Stimulated activated CD4-positive, alpha-beta T cell treated with anti-CD3 and anti-CD28 coated beads, Interleukin-4, amount 100 ng/mL, for 4 hours (primary cell): ENCODE measurements around the gene CDC45.
A peak's percentile ranks its signal among the peaks of the same experiment; 100 is the strongest.

ENCODE experiments used
- DNase-seq, 2 experiments: peaks; one replicate each; pipeline ENCODE4 v3.0.0-alpha.2; 2020

CDC45 gene

DNA sequence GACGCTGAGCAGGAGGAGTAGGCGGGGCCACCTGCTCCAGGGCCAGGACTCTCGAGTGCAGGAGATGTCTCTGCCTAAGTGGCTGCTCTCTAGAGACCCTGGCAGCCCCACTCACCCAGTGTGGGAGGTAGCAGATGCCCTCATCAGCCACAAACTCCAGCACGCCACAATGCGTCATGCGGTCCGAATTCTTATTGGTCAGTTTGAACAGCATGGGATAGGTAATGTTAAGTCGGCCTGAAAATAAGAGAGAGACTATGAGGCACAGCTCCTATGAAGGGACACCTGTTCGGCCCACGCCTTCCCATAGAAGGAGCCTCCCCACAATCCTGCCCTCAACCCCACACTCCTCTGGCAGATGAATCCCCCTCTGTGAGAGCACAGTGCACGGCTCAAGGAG lies 8.1 kb upstream of the CDC45 start:
- DNase-seq = no peak

DNA sequence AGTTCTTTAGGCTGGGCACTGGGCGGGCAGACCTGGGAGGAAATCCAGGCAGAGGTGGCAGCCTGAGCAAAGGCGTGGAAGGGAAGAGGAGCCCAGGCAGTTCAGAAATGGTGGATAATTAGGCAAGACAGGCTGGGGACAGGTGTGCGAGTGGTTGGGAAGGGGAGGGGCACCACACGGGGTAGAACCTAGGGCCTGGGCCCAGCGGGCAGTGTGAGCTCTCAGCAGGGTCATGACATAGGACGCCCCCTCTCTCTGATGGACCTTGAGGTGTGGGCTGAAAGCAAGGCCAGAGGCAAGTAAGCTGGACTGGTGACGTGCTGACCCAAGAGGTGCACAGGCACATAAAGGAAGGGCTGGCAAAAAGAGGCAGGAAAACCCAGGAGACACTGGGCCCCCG lies 7.5 kb upstream of the CDC45 start:
- no peak for DNase-seq

DNA sequence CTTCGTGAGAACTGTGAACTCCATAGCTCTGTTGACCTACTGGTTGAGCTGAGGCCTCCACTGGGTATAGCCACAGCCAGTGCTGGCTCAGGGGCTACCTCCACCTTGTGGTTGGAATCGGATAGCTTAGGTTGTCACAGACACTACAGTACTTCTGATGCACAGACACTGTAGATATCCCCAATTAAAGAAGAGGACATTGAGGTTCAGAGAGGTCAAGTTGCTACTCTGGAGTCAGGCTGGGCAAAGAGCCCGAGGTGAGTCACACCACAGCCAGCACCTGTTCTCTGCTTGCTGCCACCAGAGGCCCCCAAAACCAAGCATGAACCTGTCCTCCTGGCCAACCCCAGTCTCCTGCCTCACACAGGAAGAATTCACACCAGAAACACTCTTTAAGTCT lies 6.1 kb upstream of the CDC45 start:
- no peak for DNase-seq

DNA sequence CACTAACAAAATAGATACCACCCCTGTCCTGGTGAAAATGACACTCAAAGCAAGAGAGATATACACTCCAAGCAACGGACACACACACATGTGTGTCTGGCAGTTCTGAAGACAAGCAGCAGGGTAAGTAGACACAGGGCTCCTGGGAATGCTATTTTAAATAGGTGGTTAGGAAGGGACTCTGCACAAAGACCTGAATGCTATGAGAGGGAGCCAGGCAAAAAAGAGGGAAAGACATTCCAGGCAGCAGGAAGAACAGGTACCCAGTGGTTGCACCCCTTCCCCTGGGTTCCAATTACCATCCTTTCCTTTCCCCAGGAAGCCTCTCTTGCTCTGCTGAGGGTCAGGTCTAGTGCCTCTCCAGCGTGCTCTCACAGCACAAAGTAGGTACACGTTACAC lies 3.7 kb upstream of the CDC45 start:
- DNase-seq = no peak

DNA sequence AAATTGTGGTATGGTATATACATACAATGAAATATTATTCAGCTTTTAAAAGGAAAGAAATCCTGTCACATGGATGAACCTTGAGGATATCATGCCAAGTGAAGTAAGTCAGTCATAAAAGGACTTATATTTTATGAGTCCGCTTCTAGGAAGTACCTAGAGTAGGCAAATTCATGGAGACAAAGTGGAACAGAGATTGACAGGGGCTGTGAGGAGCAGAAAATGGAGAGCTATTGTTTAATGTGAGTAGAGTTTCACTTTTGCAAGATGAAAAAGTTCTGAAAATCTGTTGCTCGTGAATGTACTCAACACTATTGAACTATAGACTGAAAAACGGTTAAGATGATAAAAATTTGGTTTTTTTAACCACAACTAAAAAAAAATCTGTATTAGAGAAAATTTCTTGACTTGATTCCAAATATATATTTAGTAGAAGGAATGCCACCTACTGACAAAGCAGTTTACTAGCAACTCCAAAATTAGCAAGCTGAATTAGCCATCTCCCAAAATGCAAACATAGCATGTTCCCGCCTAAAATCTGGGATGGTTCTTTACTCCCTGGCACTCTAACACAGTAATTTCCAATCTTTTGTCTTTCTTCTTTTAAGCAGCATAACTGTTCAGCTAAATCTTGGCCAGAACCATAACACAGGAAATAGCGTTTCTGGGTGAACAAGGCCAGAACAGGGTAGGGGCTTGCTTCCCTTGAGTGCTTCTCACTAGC lies 2.2 kb upstream of the CDC45 start:
- no peak for DNase-seq

DNA sequence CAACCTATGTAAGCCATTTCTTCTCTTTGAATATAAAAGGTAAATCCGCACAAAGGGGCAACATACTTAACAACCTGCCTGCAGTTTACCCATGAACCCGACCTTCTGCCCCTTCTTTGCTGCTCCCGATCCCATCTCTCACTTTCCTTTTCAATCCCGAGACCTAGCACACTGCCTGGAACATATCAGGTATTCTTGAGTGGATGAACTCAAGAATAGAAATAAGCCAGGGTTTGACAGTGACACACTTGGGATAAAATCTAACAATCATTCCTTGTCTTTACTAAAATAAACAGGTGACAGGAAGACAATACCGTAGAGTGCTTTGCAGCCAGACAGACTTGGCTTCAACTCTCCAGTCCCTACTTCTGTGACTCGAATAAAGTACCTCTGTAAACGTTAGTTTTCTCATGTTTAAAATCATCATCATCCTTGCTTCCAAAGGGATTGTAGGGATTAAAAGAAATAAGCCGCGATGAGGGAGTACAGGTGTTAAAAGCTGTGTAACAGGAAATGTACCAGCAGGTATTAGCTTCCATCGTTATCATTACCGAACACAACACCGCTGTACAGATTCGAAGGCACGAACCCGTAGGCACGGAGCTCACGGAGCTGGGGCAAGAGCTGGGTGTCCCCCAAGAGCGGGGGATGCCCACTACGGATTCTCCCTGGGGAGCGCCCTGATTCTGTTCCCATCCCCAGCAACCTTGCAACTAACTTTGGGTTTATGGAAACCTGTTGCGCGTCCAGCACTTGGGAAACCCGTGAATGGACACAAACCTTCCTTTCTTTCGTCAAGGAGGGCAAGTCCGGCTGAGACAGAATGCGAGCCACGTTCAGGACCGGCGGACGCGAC lies 1.4 kb upstream of the CDC45 start:
- DNase-seq = peak in 1 of 2 experiments; percentile 2

DNA sequence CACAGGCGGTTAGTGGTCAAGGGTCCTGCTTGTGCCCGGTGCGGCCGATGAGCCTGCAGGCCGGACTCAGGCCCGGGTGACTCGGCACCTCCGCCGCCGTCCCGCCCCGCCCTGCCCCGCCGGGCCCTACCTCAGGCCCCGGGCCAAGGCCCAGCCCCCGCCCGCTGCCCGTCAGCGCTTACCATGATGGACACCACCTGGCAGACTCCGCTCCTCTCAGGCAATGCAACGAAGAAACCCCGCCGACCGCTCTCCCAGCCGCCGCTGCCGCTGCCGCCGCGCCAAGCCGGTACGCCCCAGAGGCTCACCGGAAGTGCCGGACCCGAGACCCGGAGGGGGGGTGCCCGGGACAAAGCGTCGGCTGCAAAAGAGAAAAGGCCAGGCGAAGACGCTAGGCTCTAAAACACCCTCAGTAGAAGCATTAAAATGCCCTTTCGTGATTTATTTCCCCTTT lies 792 bp upstream of the CDC45 start, which contains the start of gene UFD1:
Gene UFD1 (minus strand): TSS at position 293 of the 454 bp plus-strand sequence. CDS start 108 bp downstream, at position 185.
- DNase-seq = peak; percentile 68 to 73

DNA sequence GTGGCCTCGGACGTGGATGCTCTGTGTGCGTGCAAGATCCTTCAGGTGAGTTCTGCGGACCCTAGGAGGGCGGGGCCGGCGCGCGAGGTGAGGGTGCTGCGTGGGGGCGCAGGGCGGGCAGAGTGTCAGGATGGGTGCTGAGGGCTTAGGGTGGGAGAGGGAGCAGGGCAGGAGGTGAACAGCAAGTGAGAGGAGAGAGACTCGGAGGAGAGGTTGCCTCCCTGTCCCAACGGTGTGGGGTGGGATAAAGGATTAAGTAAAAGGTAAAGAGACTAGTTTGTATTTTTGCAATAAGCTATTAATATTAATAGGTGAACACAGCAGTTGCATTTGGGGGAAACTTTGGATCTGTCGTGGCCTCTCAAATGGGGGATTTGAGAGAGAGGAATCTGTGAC lies 451 bp downstream of the CDC45 start:
- peak in 1 of 2 experiments; percentile 19 for DNase-seq

DNA sequence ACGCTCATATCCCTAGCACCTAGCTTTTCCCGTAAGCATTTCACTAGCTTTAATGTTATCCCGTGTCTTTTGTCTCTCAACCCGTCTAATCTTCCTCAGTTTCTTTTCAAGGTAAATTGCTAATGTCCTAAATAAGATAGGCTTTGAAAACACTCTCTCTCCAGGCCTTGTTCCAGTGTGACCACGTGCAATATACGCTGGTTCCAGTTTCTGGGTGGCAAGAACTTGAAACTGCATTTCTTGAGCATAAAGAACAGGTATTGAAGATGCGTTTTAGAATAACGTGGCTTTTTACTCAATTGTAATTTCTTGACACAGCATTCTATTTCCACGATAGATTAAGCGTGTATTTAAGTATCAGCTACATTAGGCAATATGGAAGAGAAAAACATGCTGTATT lies 1.1 kb downstream of the CDC45 start:
- no peak for DNase-seq

DNA sequence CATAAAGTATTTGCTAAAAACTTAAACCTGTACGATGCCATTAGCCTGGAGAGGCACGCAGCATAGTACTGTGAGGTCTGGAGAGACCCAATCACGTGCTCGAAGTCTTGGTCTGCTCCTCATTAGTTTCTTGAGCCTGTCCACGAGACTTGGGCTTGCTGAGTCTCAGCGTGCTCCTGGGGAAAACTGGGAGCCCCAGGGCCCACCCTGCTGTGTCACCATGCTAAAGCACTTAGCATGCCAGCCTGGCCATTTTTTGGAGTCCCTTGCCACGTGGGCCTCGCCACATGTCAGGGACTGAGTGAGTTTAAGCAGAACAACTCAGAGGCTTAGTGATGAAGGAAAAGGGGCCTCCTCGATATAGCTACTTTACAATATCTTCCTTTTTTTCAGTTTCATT lies 2.6 kb downstream of the CDC45 start:
- DNase-seq = no peak

DNA sequence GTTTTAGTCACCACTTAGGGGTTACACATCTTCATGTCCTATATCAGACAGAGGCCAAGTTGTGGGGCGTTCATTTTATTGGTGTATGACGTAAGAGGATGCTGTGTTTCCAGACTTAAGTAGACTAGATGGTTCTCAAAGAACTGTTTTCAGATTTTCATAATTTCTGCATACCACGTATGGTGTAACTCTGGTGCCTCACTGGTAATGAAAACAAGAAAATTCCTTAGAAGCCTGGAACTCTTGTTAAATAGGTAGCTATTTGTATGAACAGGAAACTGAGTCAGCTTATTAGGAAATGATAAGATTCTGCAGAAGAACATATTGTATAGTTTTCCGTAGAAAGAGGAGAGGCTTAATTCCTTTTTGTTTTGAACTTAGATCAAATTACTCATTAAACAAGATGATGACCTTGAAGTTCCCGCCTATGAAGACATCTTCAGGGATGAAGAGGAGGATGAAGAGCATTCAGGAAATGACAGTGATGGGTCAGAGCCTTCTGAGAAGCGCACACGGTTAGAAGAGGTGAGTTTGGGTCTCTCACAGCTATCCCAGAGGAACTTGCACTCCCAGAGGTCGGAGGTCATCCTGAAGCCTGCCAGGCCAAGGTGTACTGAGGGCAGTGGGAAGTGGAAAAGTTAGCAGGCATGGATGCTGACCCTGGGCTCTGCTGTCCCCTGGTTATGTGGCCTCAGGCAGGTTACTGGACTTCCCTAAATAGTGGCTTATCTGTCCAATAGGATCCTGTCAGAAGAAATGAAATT lies 3.9 kb downstream of the CDC45 start:
- no peak for DNase-seq

DNA sequence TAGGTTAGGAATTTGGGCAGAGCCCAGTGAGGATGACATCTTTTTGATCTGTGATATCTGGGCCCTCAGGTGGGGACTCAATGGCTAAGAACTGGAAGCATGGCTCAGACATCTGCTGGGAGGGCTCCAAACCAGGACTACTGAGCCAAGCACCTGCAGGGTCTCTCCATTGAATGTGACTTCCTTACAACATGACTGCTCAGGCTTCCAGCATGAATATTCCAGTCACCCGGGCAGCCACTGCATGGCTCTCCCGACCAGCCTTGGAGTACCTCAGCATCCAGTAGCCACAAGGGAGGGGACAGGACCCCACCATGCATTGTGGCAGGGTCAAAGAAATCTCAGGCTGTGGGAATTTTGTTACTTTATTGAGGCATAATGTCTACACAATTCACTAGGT lies 8.6 kb downstream of the CDC45 start:
- no peak for DNase-seq

DNA sequence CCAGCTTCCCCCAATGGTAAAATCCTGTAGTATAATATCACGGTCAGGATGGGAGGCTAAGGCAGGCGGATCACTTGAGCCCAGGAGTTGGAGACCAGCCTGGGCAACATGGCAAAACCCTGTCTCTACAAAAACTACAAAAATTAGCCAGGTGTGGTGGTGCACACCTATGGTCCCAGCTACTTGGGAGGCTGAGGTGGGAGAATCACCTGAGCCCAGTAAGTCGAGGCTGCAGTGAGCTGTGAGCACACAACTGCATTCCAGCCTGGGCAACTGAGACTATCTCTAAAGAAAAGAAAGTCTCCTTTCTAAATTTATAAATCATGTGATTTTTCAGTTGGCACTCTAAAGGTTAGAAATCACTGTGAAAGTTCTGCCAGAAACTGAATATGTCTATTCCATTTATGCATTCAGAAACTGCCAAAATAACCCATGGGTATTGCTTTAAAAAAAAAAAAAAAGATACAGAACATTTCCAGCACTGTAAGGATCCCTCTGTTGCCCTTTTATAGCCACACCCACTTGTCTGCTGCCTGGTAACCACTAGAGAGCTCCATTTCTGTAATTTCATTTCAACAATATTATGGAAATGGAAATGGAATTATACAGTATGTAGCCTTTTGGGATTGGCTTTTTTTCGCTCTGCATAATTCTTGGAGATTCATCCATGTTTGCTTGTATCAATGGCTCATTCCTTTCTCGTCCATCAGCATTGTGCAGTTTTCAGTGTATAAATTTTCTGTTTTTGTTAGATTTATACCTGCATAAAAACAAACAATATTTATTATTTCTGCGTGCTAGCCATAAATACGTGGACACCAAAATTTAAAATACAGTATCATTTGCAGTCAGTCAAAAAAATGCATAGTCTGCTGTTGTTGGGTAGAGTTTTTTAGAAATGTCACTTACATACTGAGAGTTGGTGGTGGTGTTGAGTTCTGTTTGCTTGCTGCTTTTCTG lies 9.4 kb downstream of the CDC45 start:
- DNase-seq = no peak

DNA sequence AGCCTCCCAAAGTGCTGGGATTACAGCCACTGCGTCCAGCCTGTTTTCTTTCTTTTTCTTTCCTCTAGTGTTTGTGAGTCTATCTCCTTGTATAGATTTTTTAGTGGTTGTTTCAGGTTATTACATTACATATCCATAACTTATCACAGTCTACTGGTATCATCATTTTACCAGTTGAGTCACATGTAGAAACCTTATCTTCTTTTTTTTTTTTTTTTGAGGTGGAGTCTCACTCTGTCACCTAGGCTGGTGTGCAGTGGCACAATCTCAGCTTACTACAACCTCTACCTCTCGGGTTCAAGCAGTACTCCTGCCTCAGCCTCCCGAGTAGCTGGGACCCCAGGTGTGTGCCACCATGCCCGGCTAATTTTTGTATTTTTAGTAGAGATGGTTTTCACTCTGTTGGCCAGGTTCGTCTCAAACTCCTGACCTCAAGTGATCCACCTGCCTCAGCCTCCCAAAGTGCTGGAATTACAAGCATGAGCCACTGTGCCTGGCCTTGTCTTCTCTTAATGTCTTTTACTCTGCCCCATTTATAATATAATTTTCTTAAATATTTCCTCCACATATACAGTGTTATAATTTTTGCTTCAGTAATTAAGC lies 11.0 kb downstream of the CDC45 start:
- no peak for DNase-seq

DNA sequence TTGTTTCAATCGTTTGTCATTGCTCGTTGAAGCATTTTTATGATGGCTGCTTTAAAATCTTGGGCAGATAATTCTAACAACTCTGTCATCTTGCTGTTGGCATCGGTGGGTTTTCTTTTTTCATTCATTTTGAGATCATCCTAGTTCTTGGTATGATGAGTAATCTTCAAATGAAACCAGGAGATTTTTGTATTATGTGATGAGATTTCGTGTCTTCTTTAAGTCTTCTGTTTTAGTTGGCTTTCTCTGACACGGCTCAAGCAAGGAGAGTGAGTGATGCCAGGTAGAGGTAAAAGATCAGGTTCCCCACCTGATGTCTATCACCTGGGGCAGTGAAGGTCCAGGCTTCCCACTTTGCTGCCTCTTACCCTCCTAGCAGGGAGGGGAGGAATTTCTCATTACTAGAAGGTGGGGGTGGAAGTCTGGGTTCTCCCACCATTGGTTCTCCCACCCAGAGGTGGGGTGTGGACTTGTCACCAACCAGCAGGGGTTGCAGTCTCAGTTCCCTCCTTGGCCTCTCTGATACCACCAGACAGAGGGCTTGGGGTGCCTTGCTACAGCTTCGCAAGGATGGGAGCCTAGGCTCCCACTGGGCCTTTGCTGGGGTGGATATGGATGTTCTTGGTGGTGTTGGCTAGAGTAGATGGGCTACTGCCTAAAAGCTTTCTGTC lies 12.9 kb downstream of the CDC45 start:
- DNase-seq = no peak

DNA sequence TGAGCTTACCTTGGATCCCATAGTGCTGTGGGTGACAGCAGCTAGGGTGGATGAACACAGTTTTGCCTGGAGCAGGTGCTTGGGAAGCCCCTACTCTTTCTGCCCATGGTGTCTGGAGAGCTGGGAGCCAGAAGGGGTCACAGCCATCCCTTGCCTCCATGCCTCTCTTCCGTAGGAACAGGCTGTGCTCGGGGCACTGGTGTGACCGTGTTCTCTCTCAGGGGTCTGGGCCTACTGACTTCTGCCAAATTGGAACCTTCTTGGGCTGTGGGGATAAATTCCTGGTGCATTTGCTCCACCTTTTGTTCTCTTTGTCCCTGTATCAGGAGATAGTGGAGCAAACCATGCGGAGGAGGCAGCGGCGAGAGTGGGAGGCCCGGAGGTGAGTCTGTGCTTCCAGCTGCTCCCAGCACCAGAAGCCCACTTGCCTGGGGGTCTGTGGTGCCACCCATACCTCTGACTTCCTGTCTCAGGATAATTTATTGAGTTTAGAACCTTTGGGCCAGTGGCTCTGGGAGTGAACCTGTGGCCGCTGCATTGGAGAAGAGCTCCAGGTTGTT lies 14.4 kb downstream of the CDC45 start:
- DNase-seq = no peak

DNA sequence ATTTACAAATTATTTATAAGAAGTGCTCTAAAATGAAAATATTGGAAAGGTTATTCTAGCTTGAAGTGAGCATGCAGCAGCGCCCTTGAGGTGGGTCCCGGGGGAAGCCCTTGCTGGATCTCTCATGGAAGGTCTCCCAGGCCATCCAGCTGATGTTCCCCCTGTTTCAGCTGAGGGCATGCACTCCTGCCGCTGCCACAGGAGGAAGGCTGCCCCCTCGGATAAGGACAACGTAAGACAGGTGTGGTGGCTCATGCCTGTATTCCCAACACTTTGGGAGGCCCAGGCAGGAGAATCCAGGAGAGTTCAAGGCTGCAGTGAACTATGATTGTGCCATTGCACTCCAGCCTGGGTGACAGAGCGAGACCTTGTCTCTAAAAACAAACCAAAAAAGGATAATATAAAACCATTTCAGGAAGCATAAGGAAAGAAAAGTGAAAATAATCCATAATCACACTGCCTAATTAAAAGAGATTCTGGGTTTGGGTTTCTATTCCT lies 15.0 kb downstream of the CDC45 start:
- DNase-seq = no peak

DNA sequence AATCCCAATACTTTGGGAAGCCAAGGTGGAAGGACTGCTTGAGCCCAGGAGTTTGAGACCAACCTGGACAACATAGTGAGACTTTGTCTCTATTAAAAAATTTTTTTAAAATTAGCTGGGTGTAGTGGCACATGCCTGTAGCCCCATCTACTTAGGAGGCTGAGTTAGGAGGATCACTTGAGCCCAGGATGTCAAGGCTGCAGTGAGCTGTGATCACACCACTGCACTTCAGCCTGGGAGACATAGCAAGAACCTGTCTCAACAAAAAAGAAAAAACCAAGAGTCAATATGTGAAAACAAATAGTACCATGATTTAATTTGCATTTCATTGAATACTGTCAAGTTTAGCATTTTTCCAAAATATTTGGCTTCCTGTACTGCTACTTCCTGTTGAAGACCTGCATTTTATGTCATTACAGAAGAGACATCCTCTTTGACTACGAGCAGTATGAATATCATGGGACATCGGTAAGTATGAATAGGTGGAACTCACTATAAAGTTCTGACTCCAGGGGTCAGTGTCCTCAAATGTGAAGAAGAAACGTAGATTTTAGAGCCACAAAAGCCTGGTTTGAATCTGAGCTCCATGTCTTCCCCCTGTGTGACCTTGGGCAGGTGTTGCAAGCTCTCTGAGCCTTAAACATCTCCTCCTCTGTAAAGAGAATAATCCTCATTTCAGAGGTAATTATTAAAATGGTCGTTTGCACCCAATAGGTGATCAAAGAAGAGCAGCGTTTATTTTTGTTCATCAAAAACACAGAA lies 16.0 kb downstream of the CDC45 start:
- no peak for DNase-seq

DNA sequence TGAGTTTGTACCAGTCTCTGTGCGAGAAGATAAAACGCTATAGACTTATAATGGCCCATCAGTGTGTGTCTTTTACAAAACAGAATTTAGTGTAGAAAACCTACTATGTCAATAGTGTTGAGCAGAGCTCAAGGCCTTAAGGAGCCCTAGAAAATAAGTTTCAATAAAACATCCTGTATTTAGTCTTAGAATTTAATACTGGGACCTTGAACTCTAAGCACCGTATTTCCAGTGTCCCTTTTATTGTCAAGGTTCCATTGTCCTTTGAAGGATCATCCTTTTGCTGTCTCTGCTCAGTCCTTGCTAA lies 16.6 kb downstream of the CDC45 start:
- no peak for DNase-seq

DNA sequence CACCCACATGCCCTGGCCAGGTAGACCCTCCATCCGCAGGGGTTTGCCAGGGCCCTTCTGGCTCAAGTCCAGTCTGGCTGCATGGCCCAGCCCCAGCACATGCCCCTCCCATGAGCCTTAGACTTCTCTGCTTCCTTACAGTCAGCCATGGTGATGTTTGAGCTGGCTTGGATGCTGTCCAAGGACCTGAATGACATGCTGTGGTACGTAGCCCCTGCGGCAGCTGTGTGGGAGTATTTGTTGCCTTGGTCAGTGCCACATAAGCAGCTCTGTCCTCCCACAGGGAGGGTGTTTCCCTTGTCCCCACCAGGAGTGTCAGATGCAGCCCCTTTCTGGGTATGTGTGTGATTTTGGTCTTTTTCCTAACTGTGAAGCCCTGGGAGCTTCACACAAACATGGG lies 17.5 kb downstream of the CDC45 start:
- no peak for DNase-seq
